Measurements from ENCODE around the gene SIAE.

Gene SIAE

DNA sequence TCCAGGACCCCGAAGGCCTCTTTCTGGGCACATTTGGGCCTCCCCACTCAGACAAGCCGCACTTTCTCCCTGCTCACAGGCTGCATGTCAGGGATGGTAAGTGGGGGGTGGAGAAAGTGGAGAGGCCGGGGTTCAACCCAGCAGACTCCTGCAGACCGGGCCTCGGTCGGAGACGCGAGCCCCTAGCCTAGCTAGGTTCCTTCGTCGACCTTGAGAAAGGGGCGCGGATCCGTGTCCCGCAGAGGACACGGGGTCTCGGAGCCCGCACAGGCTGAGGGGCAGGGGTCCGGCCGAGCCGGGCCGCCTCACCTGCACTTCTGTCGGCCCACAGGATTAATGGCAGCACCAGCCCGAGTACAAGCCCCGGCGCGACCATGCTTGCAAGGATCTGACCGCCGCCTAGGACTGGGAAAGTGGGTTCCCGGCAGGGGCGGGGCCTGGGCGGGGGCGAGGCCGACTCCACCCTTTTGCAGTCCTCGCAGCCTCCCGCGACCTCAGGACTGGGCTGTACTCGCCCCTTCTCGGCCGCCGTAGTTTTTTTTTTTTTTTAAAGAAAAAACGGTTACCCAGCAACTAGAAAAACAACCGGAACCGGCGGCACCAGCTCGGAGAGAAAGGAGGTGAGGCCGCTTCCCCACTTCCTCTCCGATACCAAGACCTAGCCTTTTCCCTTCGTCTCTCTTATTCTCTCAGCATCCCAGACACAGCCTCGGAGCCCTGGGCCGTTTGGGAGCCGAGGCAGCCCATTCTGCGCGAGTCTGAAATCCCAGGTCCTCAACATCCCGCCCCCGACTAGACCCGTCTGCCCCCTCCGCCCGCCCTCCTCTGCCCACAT, at the start of gene SIAE, which contains the start of gene SPA17:
TSS of gene SIAE (minus strand) at position 407 of the 835 bp plus-strand sequence. CDS start at position 376, 31 bp downstream.
TSS of gene SPA17 (plus strand) at position 572 of the 835 bp plus-strand sequence. CDS start 1,361 bp downstream, outside the sequence.
- ChIA-PET CTCF (interaction anchor here (0.8 to 5.5 kb wide), 6 partner anchors 10 to 165 kb away, joined by 3 to 86 read pairs (median 3); partner anchors contain the start of gene ESAM), POLR2A (interaction anchor here (0.7 kb wide), 1 partner anchor 599 kb away, joined by 3 read pairs; no protein-coding TSS in a partner anchor)
- peak; percentile 96 for DNase-seq (ENCODE audit: extremely low spot score)
- TF ChIP-seq, protein P1, sequence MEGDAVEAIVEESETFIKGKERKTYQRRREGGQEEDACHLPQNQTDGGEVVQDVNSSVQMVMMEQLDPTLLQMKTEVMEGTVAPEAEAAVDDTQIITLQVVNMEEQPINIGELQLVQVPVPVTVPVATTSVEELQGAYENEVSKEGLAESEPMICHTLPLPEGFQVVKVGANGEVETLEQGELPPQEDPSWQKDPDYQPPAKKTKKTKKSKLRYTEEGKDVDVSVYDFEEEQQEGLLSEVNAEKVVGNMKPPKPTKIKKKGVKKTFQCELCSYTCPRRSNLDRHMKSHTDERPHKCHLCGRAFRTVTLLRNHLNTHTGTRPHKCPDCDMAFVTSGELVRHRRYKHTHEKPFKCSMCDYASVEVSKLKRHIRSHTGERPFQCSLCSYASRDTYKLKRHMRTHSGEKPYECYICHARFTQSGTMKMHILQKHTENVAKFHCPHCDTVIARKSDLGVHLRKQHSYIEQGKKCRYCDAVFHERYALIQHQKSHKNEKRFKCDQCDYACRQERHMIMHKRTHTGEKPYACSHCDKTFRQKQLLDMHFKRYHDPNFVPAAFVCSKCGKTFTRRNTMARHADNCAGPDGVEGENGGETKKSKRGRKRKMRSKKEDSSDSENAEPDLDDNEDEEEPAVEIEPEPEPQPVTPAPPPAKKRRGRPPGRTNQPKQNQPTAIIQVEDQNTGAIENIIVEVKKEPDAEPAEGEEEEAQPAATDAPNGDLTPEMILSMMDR (IDR thresholded peaks at IDR 0.05; ENCODE audit: control extremely low read depth, extremely low read depth, low read depth, missing control alignments), result no peak

DNA sequence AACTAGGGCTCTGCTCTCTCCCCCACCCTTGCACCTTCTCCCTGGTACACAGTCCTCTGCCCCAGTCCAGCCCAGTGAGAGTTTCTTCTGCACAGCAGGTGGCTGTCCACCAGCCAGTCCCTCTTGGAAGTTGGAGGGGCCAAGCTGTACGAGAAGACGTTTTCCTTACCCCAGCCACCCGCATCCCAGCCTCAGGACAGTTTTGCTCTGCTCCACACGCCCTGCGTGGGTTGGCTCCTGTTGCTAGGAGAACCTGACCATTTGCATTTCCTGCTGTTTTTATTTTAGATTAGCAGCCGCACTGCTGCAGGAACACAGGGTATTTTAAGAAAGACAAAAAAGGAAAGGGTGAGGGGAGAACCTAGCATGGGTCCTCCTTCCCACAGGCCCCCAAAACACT, 48.6 kb upstream of the SIAE start:
- ChIA-PET CTCF (interaction anchor here (1.6 kb wide), 1 partner anchor 73 kb away, joined by 4 read pairs; no protein-coding TSS in a partner anchor), POLR2A (no interaction called here)
- TF ChIP-seq, protein P1 (IDR thresholded peaks at IDR 0.05; ENCODE audit: control extremely low read depth, extremely low read depth, low read depth, missing control alignments), result no peak
- DNase-seq (ENCODE audit: extremely low spot score), result no peak

- ChIA-PET POLR2A (no interaction called here), CTCF (interaction anchor here (1.2 to 1.5 kb wide), 4 partner anchors 13 to 117 kb away, joined by 3 to 5 read pairs (median 4); no protein-coding TSS in a partner anchor)
- TF ChIP-seq, protein P1 (IDR thresholded peaks at IDR 0.05; ENCODE audit: control extremely low read depth, extremely low read depth, low read depth, missing control alignments), result no peak
- DNase-seq (ENCODE audit: extremely low spot score), result no peak
These were observed 46.0 kb upstream of the SIAE start for GRCh38 chr11:124719534-124719933.

- POLR2A ChIA-PET, result no interaction called here
- TF ChIP-seq, protein P1 (IDR thresholded peaks at IDR 0.05; ENCODE audit: control extremely low read depth, extremely low read depth, low read depth, missing control alignments), result no peak
- CTCF ChIA-PET, result interaction anchor here (1.4 kb wide), 1 partner anchor 27 kb away, joined by 3 read pairs; no protein-coding TSS in a partner anchor
- DNase-seq (ENCODE audit: extremely low spot score), result no peak
These were observed 45.3 kb upstream of the SIAE start for GRCh38 chr11:124718801-124719200.

DNA sequence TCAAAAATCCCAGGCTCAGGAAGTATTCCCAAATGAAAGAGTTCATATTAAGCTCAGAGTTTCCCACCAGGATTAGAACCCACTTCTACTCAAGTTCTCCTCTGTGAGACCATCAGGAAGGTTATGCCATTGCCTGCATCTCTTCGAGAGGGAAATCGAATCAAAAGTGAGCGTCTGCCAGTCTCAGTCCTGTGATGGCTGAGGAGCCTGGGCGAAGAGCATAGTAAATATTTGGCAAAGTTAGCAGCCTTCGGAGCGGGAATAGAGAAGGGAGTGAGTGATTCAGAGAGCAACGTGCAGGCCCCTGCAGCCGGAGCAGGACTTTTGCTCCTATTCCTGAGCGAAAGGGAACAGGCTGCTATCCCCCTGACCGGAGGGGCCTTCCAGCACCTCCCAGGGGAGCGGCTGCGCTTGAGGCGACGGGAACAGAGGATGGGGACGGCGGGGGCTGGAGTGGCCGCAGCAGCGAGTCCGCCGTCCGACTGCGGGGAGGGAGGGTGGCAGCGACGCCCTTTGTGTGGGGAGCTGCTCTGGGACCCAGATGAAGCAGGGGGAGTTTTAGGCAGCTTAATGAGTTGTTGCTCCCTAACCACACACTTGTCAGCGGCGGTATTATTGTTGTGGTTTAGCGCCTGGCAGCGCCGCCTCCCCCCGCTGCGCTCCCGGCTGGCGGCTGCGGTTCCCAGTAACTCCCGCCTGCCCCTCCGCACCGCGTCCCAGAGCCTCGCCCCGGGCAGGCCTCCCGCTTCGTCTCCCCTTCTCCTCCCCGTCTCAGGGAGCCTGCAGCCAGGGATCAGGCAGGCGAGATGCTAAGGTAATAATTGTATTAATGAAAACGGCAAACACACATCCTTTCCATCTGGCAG, 44.5 kb upstream of the SIAE start:
- CTCF ChIA-PET, result interaction anchor here (1.2 to 2.6 kb wide), 4 partner anchors 13 to 46 kb away, joined by 3 to 9 read pairs (median 4); partner anchors contain the start of gene ESAM
- peak; percentile 29 for DNase-seq (ENCODE audit: extremely low spot score)
- POLR2A ChIA-PET, result no interaction called here
- TF ChIP-seq, protein P1 (IDR thresholded peaks at IDR 0.05; ENCODE audit: control extremely low read depth, extremely low read depth, low read depth, missing control alignments), result no peak

DNA sequence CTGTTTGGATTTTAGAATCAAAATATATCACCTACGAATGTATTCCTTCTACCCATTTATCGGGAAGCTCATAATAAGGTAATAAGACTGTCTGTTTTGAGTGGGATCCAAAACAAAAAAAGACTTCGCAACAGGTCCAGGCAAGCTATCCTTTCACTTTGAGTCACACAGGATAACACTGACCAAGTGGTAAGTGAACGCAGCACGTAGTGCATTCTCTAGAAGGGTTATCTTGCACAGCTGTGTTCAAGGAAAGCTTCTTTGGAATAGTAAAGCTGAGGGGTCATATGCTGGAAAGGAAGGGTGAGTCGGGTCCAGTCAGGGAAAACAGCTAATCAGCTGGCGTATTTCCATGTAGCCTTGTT, 43.9 kb upstream of the SIAE start:
- ChIA-PET POLR2A (no interaction called here), CTCF (interaction anchor here (1.2 to 2.6 kb wide), 4 partner anchors 14 to 47 kb away, joined by 3 to 9 read pairs (median 4); partner anchors contain the start of gene ESAM)
- TF ChIP-seq, protein P1 (IDR thresholded peaks at IDR 0.05; ENCODE audit: control extremely low read depth, extremely low read depth, low read depth, missing control alignments), result no peak
- no peak for DNase-seq (ENCODE audit: extremely low spot score)

All from GM10248 (cell line).